K562 (cell line): Measurements from ENCODE around the gene PCF11. TPM values are rescaled to one million over a fixed set of nuclear protein-coding genes. Genes with fewer than 3 reads are reported as not detected.

Source experiments
- DMBX1 ChIP-seq: fragments of 250-450 bp; sonication (Bioruptor Pico); IDR thresholded peaks from 2 replicates; pipeline ENCODE4 v1.8.0; 2022; ENCODE audit warnings: inconsistent platforms, mild to moderate bottlenecking, moderate library complexity, borderline replicate concordance
- DPF2 ChIP-seq: fragments of 450-650 bp; IDR thresholded peaks from 2 replicates; pipeline ENCODE4 v1.6.1; 2016
- IRF2 ChIP-seq: sonication (generic); formaldehyde crosslinking; IDR thresholded peaks from 2 replicates; pipeline ENCODE4 v1.8.1; 2022; ENCODE audit warnings: mild to moderate bottlenecking, missing genetic modification reagents
- KLF16 ChIP-seq: IDR thresholded peaks from 2 replicates; pipeline ENCODE4 v1.6.1; 2016; ENCODE audit warnings: antibody characterized with exemption
- LCOR ChIP-seq: sonication (generic); formaldehyde crosslinking; IDR thresholded peaks from 2 replicates; pipeline ENCODE4 v1.8.0; 2022; ENCODE audit warnings: mild to moderate bottlenecking, missing genetic modification reagents
- MCM7 ChIP-seq, 2 experiments: fragments of 450-650 bp; IDR thresholded peaks; 2 replicates each; pipeline ENCODE4 v1.6.1; 2016 to 2018
- MECOM ChIP-seq: fragments of 250-450 bp; sonication (Bioruptor Pico); IDR thresholded peaks from 2 replicates; pipeline ENCODE4 v1.8.0; 2022; ENCODE audit warnings: inconsistent platforms
- RAD51 ChIP-seq: fragments of 450-650 bp; IDR thresholded peaks from 2 replicates; pipeline ENCODE4 v1.7.1; 2016; ENCODE audit warnings: low read depth, mild to moderate bottlenecking, borderline replicate concordance
- RBM25 ChIP-seq: fragments of 200-400 bp; formaldehyde crosslinking; IDR thresholded peaks from 2 replicates; pipeline ENCODE4 v1.6.1; 2018; ENCODE audit warnings: low read length, low read depth, moderate library complexity; ENCODE audit not compliant: severe bottlenecking
- TCF15 ChIP-seq: fragments of 250-450 bp; sonication (Bioruptor Pico); IDR thresholded peaks from 2 replicates; pipeline ENCODE4 v1.8.0; 2022; ENCODE audit warnings: moderate library complexity, mild to moderate bottlenecking, inconsistent platforms
- TCF7L2 ChIP-seq: fragments of 150-350 bp; IDR thresholded peaks from 2 replicates; pipeline ENCODE4 v1.6.1; 2016; ENCODE audit warnings: low read depth, mild to moderate bottlenecking, low read length, moderate library complexity
- U2AF1 ChIP-seq: fragments of 200-400 bp; formaldehyde crosslinking; optimal IDR thresholded peaks from 2 replicates; pipeline ENCODE3; 2017; ENCODE audit warnings: mild to moderate bottlenecking, low read depth, low read length, moderate library complexity
- ZC3H4 ChIP-seq: sonication (generic); formaldehyde crosslinking; IDR thresholded peaks from 2 replicates; pipeline ENCODE4 v1.9.0; 2021; ENCODE audit warnings: missing genetic modification reagents, borderline replicate concordance
- ZHX1 ChIP-seq: fragments of 150-350 bp; conservative IDR thresholded peaks from 2 replicates; pipeline ENCODE4 v1.6.1; 2014; ENCODE audit warnings: low read length
- ZNF134 ChIP-seq: fragments of 250-450 bp; sonication (Bioruptor Pico); conservative IDR thresholded peaks from 2 replicates; pipeline ENCODE4 v1.4.0; 2020
- ZNF280B ChIP-seq: fragments of 250-450 bp; sonication (Bioruptor Pico); IDR thresholded peaks from 2 replicates; pipeline ENCODE4 v1.5.1; 2021; ENCODE audit warnings: mild to moderate bottlenecking
- ZNF347 ChIP-seq: fragments of 450-650 bp; formaldehyde crosslinking; IDR thresholded peaks from 2 replicates; pipeline ENCODE4 v1.4.0; 2020; ENCODE audit warnings: low read depth, mild to moderate bottlenecking, moderate library complexity
- ZNF589 ChIP-seq: fragments of 200-800 bp; sonication (Bioruptor generic); IDR thresholded peaks from 2 replicates; pipeline ENCODE4 v1.6.1; 2016; ENCODE audit warnings: low read depth, missing genetic modification characterization, missing compliant biosample characterization
- ZNF76 ChIP-seq: fragments of 250-450 bp; sonication (Bioruptor Pico); IDR thresholded peaks from 2 replicates; pipeline ENCODE4 v1.4.0; 2020; ENCODE audit warnings: mild to moderate bottlenecking, moderate library complexity, borderline replicate concordance
- polyA plus RNA-seq, 8 experiments: library from polyadenylated mRNA; depleted of rRNA in 4 of 8; stranded (reverse) in 5 of 8; unstranded in 3 of 8; fragments of >200 nt; fragmentation: Nextera tagmentation in 2 of 8; fragmentation: Illumina TruSeq in 1 of 8; extraction: Ambion mirVana in 2 of 8; extraction: Trizol in 1 of 8; gene quantifications; 2 replicates each; pipeline versions ENCODE4 v1.2.1 to v1.2.3, GENCODE V29; 2011 to 2014; ENCODE audit warnings: inconsistent platforms in 1 of 8, missing spikeins in 1 of 8
- total RNA-seq, 7 experiments: library from RNA; depleted of rRNA in 6 of 7; stranded (reverse); fragments of >200 nt in 6 of 7; fragmentation: Illumina TruSeq in 2 of 7; extraction: Trizol in 2 of 7; gene quantifications; 2 replicates each; pipeline versions ENCODE4 v1.2.1 to v1.2.3, GENCODE V29; 2011 to 2021; ENCODE audit warnings: low replicate concordance in 1 of 7
- TF ChIP-seq, protein P1 (sequence below): fragments of 450-650 bp; formaldehyde crosslinking; IDR thresholded peaks from 2 replicates; pipeline ENCODE4 v1.4.0; 2020; ENCODE audit warnings: mild to moderate bottlenecking, moderate library complexity
- TF ChIP-seq, protein P2 (sequence below): fragments of 250-450 bp; sonication (Bioruptor Pico); IDR thresholded peaks from 2 replicates; pipeline ENCODE4 v1.5.0; 2020; ENCODE audit warnings: mild to moderate bottlenecking, borderline replicate concordance

Gene PCF11
- total and polyA plus RNA-seq, 9 of the 15 experiments (the other 6 are each of a cell fraction or from before 2014, with no cell fraction given): 9.3 to 91.6 (median 54.4) TPM

DNA sequence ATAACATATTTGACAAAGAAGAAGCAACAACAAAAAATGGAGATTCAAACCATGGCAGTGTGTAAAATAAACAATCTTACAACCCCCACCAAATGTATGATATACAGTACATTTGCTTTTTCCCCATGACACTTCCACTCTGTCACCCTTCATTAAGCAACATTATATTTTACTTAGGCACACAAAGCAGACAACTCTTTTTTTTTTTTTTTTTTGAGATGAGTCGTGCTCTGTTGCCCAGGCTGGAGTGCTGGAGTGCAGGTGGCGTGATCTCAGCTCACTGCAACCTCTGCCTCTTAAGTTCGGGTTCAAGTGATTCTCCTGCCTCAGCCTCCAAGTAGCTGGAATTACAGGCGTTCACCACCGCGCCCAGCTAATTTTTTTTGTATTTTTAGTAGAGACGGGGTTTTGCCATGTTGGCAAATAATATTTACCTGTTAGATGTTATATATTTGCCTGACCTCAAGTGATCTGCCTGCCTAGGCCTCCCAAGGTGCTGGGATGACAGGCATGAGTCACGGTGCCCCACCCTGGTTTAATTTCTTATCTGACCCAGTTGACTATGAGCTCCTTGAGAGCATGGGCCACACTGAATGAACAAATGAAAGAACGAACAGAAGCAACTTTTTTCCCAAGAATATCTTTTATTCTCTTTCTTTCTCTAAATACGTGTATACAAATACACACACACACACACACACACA is 5.5 kb upstream of the PCF11 start (continued):
- TF ChIP-seq DPF2 (peak; percentile 95), RBM25 (no peak), IRF2 (no peak), MCM7 (IDR thresholded peaks at IDR 0.05) (no peak), ZC3H4 (no peak), KLF16 (no peak), ZNF134 (CRISPR knock-in tag) (no peak), ZNF76 (CRISPR knock-in tag) (no peak), U2AF1 (no peak), RAD51 (no peak), ZNF280B (CRISPR knock-in tag) (no peak), ZHX1 (no peak), MECOM (CRISPR knock-in tag) (0 out of 2 replicates have a peak, but pooled peaks have one; percentile 23), TCF15 (CRISPR knock-in tag) (no peak), LCOR (no peak), DMBX1 (CRISPR knock-in tag) (0 out of 2 replicates have a peak, but pooled peaks have one; percentile 49), TCF7L2 (no peak), ZNF589 (no peak), ZNF347 (CRISPR knock-in tag) (no peak)
- TF ChIP-seq, protein P1, sequence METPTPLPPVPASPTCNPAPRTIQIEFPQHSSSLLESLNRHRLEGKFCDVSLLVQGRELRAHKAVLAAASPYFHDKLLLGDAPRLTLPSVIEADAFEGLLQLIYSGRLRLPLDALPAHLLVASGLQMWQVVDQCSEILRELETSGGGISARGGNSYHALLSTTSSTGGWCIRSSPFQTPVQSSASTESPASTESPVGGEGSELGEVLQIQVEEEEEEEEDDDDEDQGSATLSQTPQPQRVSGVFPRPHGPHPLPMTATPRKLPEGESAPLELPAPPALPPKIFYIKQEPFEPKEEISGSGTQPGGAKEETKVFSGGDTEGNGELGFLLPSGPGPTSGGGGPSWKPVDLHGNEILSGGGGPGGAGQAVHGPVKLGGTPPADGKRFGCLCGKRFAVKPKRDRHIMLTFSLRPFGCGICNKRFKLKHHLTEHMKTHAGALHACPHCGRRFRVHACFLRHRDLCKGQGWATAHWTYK: no peak
- TF ChIP-seq, protein P2, sequence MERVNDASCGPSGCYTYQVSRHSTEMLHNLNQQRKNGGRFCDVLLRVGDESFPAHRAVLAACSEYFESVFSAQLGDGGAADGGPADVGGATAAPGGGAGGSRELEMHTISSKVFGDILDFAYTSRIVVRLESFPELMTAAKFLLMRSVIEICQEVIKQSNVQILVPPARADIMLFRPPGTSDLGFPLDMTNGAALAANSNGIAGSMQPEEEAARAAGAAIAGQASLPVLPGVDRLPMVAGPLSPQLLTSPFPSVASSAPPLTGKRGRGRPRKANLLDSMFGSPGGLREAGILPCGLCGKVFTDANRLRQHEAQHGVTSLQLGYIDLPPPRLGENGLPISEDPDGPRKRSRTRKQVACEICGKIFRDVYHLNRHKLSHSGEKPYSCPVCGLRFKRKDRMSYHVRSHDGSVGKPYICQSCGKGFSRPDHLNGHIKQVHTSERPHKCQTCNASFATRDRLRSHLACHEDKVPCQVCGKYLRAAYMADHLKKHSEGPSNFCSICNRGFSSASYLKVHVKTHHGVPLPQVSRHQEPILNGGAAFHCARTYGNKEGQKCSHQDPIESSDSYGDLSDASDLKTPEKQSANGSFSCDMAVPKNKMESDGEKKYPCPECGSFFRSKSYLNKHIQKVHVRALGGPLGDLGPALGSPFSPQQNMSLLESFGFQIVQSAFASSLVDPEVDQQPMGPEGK (CRISPR knock-in tag): no peak
